K562 (cell line): ENCODE measurements around the gene EFCAB12. TPM values are rescaled to one million over a fixed set of nuclear protein-coding genes. Genes with fewer than 3 reads are reported as not detected.

Source experiments
- ATAC-seq: fragments of 200-7000 bp; cut with Tn5 transposase; 3 replicates; pipeline ENCODE4 v1.9.1; 2020; ENCODE audit warnings: moderate library complexity
- BruUV-seq: library from RNA; stranded (reverse); fragments of 400-500 nt; replicated peaks from 2 replicates; lab custom pipeline; 2021; lab: Mats Ljungman, UMichigan
- CTCF ChIA-PET: fragments of 300-600 bp; formaldehyde crosslinking; extraction: SDS; loops from one replicate; lab custom pipeline; 2021; ENCODE audit warnings: low intra/inter-chr PET ratio; lab: Yijun Ruan, JAX
- POLR2A ChIA-PET: fragments of 300-600, 350-650 bp; sonication (Branson Sonifier 250); formaldehyde crosslinking; extraction: SDS; loops from one replicate; lab custom pipeline; 2021; ENCODE audit warnings: antibody characterized with exemption, inconsistent platforms; lab: Yijun Ruan, JAX
- DNase-seq, 4 experiments: peaks; one replicate each; pipeline versions ENCODE4 v3.0.0 to v3.0.0-alpha.2; 2011 to 2018; ENCODE audit warnings: low spot score in 3 of 4, mixed read lengths in 3 of 4; ENCODE audit errors: extremely low read depth in 1 of 4
- FAIRE-seq: peaks from 2 replicates; lab custom pipeline; 2011; peaks lifted over from hg19 to GRCh38; lab: Jason Lieb, UNC
- H2AFZ ChIP-seq: 2 replicates; pipeline ENCODE4 v1.6.0; 2011; ENCODE audit warnings: low read depth, low read length, control low read depth, inconsistent platforms
- H3K27ac ChIP-seq: fragments of 200-600 bp; 3 replicates; pipeline ENCODE4 v1.8.0; 2011; ENCODE audit warnings: low read depth, mild to moderate bottlenecking, control low read depth, inconsistent platforms, low read length, moderate library complexity, mixed read lengths; ENCODE audit errors: extremely low read depth
- H3K27me3 ChIP-seq, 2 experiments: fragments of 300-600 bp in 1 of 2; 2 replicates in 1 of 2; 3 replicates in 1 of 2; pipeline versions ENCODE4 v1.6.0 to v1.8.0; 2011; ENCODE audit warnings: inconsistent platforms in 2 of 2, low read length in 2 of 2, mild to moderate bottlenecking in 1 of 2, mixed read lengths in 1 of 2, moderate library complexity in 1 of 2; ENCODE audit not compliant: control insufficient read depth in 2 of 2, insufficient read depth in 2 of 2
- H3K36me3 ChIP-seq: fragments of 300-600 bp; 3 replicates; pipeline ENCODE4 v1.8.0; 2011; ENCODE audit warnings: mild to moderate bottlenecking, low read length, inconsistent platforms; ENCODE audit not compliant: control insufficient read depth, insufficient read depth
- H3K4me1 ChIP-seq, 2 experiments: fragments of 200-600 bp in 1 of 2; replicated peaks in 1 of 2; 2 replicates in 1 of 2; 3 replicates in 1 of 2; pipeline versions ENCODE4 v1.5.1 to v1.8.0; 2011; ENCODE audit warnings: inconsistent platforms in 2 of 2, low read length in 2 of 2, mild to moderate bottlenecking in 1 of 2, mixed read lengths in 1 of 2, moderate library complexity in 1 of 2; ENCODE audit not compliant: control insufficient read depth in 2 of 2, insufficient read depth in 2 of 2
- H3K4me2 ChIP-seq: 2 replicates; pipeline ENCODE4 v1.6.1; 2011; ENCODE audit warnings: low read length, control low read depth, inconsistent platforms, mixed read lengths; ENCODE audit not compliant: insufficient read depth
- H3K4me3 ChIP-seq: fragments of 200-600 bp; sonication (generic), shearing (Covaris generic); 2 replicates; pipeline ENCODE4 v1.5.1; 2016; ENCODE audit warnings: control low read depth, inconsistent platforms
- H3K79me2 ChIP-seq: fragments of 200-600 bp; 3 replicates; pipeline ENCODE4 v1.8.0; 2011; ENCODE audit warnings: low read length, inconsistent platforms; ENCODE audit not compliant: control insufficient read depth, insufficient read depth
- H3K9ac ChIP-seq, 2 experiments: 2 replicates each; pipeline versions ENCODE4 v1.6.0 to v1.6.1; 2011; ENCODE audit warnings: low read depth in 2 of 2, low read length in 2 of 2, control low read depth in 1 of 2, inconsistent platforms in 1 of 2, mild to moderate bottlenecking in 1 of 2, mixed read lengths in 1 of 2; ENCODE audit not compliant: insufficient read depth in 1 of 2
- H3K9me1 ChIP-seq: one replicate; pipeline ENCODE4 v1.6.0; 2011; ENCODE audit warnings: inconsistent platforms, mild to moderate bottlenecking, low read length, moderate library complexity; ENCODE audit not compliant: control insufficient read depth, insufficient read depth
- H3K9me3 ChIP-seq: replicated peaks from 2 replicates; pipeline ENCODE4 v1.5.1; 2011; ENCODE audit warnings: low read depth, low read length, inconsistent platforms; ENCODE audit not compliant: control insufficient read depth, insufficient read depth
- H4K20me1 ChIP-seq: replicated peaks from 2 replicates; pipeline ENCODE4 v1.6.1; 2011; ENCODE audit warnings: low read length, inconsistent platforms, mixed read lengths; ENCODE audit not compliant: control insufficient read depth, insufficient read depth
- EGR1 ChIP-seq: fragments of 450-650 bp; conservative IDR thresholded peaks from 2 replicates; pipeline ENCODE4 v1.6.1; 2017; ENCODE audit warnings: mild to moderate bottlenecking
- ZNF121 ChIP-seq: sonication (generic); formaldehyde crosslinking; conservative IDR thresholded peaks from 2 replicates; pipeline ENCODE4 v1.8.0; 2022; ENCODE audit warnings: missing genetic modification reagents
- whole genome bisulfite sequencing: fragments of 100-300 bp; shearing (Covaris generic); methylation state at CpG from one replicate; pipeline ENCODE4 v1.1.6; 2016; ENCODE audit warnings: low coverage, mixed read lengths; ENCODE audit not compliant: insufficient coverage; ENCODE audit errors: missing lambda C conversion rate; 5-methylcytosine and 5-hydroxymethylcytosine counted together
- in situ Hi-C: fragments of 300-500 bp; cut with MboI; formaldehyde crosslinking; loops from 4 replicates; pipeline ENCODE4 v1.15.0; 2018; ENCODE audit warnings: inconsistent platforms, mixed read lengths
- intact Hi-C: fragments of 100-400 bp; cut with micrococcal nuclease; formaldehyde crosslinking; loops from 2 replicates; pipeline ENCODE4 v1.14.2; 2022
- polyA plus RNA-seq, 8 experiments: library from polyadenylated mRNA; depleted of rRNA in 4 of 8; stranded (reverse) in 5 of 8; unstranded in 3 of 8; fragments of >200 nt; fragmentation: Nextera tagmentation in 2 of 8; fragmentation: Illumina TruSeq in 1 of 8; extraction: Ambion mirVana in 2 of 8; extraction: Trizol in 1 of 8; gene quantifications; 2 replicates each; pipeline versions ENCODE4 v1.2.1 to v1.2.3, GENCODE V29; 2011 to 2014; ENCODE audit warnings: inconsistent platforms in 1 of 8, missing spikeins in 1 of 8
- total RNA-seq, 7 experiments: library from RNA; depleted of rRNA in 6 of 7; stranded (reverse); fragments of >200 nt in 6 of 7; fragmentation: Illumina TruSeq in 2 of 7; extraction: Trizol in 2 of 7; gene quantifications; 2 replicates each; pipeline versions ENCODE4 v1.2.1 to v1.2.3, GENCODE V29; 2011 to 2021; ENCODE audit warnings: low replicate concordance in 1 of 7
- TF ChIP-seq, protein P1 (sequence below): sonication (generic); formaldehyde crosslinking; IDR thresholded peaks from 2 replicates; pipeline ENCODE4 v1.8.0; 2022; ENCODE audit warnings: missing genetic modification reagents, mild to moderate bottlenecking, borderline replicate concordance
- TF ChIP-seq, protein P2 (sequence below): sonication (generic); formaldehyde crosslinking; IDR thresholded peaks from 2 replicates; pipeline ENCODE4 v1.8.0; 2022; ENCODE audit warnings: mild to moderate bottlenecking, missing genetic modification reagents
- TF ChIP-seq, protein P3 (sequence below): sonication (generic); formaldehyde crosslinking; IDR thresholded peaks from 2 replicates; pipeline ENCODE4 v1.8.1; 2023; ENCODE audit warnings: mild to moderate bottlenecking, missing genetic modification reagents

EFCAB12 gene
- total and polyA plus RNA-seq, 9 of the 15 experiments (the other 6 are each of a cell fraction or from before 2014, with no cell fraction given) = 0.08 to 0.95 (median 0.56) TPM; not detected in 1

DNA sequence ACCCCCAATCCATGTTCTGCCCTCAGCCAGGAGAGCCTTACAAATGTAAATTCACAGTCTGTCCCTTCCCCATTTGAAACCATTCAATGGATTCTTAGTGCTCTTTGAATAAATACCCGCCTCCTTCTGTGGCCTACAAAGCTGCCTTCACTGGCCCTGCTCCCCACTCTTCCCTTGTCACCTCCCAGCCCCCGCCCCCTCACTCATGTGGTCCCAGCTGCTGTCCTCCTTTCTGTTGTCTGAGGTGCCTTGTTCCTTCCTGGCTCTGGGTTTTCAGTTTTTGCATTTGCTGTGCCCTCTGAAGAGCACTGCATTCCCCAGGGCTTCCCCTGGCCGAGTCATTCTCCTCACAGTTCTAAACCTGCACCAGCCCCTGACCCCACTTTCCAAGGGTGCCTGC, 3.2 kb downstream of the EFCAB12 start:
- no peak for ATAC-seq
- H3K27ac ChIP-seq = no peak overlapping the region
- H4K20me1 ChIP-seq = no peaks in the 10 kb centered on the region
- no peak for FAIRE-seq
- TF ChIP-seq ZNF121 (no peak), EGR1 (peak; percentile 40; the same call in 1 of the 2 replicates)
- TF ChIP-seq, protein P1, sequence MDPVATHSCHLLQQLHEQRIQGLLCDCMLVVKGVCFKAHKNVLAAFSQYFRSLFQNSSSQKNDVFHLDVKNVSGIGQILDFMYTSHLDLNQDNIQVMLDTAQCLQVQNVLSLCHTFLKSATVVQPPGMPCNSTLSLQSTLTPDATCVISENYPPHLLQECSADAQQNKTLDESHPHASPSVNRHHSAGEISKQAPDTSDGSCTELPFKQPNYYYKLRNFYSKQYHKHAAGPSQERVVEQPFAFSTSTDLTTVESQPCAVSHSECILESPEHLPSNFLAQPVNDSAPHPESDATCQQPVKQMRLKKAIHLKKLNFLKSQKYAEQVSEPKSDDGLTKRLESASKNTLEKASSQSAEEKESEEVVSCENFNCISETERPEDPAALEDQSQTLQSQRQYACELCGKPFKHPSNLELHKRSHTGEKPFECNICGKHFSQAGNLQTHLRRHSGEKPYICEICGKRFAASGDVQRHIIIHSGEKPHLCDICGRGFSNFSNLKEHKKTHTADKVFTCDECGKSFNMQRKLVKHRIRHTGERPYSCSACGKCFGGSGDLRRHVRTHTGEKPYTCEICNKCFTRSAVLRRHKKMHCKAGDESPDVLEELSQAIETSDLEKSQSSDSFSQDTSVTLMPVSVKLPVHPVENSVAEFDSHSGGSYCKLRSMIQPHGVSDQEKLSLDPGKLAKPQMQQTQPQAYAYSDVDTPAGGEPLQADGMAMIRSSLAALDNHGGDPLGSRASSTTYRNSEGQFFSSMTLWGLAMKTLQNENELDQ (CRISPR knock-in tag) = no peak
- TF ChIP-seq, protein P2, sequence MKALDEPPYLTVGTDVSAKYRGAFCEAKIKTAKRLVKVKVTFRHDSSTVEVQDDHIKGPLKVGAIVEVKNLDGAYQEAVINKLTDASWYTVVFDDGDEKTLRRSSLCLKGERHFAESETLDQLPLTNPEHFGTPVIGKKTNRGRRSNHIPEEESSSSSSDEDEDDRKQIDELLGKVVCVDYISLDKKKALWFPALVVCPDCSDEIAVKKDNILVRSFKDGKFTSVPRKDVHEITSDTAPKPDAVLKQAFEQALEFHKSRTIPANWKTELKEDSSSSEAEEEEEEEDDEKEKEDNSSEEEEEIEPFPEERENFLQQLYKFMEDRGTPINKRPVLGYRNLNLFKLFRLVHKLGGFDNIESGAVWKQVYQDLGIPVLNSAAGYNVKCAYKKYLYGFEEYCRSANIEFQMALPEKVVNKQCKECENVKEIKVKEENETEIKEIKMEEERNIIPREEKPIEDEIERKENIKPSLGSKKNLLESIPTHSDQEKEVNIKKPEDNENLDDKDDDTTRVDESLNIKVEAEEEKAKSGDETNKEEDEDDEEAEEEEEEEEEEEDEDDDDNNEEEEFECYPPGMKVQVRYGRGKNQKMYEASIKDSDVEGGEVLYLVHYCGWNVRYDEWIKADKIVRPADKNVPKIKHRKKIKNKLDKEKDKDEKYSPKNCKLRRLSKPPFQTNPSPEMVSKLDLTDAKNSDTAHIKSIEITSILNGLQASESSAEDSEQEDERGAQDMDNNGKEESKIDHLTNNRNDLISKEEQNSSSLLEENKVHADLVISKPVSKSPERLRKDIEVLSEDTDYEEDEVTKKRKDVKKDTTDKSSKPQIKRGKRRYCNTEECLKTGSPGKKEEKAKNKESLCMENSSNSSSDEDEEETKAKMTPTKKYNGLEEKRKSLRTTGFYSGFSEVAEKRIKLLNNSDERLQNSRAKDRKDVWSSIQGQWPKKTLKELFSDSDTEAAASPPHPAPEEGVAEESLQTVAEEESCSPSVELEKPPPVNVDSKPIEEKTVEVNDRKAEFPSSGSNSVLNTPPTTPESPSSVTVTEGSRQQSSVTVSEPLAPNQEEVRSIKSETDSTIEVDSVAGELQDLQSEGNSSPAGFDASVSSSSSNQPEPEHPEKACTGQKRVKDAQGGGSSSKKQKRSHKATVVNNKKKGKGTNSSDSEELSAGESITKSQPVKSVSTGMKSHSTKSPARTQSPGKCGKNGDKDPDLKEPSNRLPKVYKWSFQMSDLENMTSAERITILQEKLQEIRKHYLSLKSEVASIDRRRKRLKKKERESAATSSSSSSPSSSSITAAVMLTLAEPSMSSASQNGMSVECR (CRISPR knock-in tag) = no peak
- TF ChIP-seq, protein P3, sequence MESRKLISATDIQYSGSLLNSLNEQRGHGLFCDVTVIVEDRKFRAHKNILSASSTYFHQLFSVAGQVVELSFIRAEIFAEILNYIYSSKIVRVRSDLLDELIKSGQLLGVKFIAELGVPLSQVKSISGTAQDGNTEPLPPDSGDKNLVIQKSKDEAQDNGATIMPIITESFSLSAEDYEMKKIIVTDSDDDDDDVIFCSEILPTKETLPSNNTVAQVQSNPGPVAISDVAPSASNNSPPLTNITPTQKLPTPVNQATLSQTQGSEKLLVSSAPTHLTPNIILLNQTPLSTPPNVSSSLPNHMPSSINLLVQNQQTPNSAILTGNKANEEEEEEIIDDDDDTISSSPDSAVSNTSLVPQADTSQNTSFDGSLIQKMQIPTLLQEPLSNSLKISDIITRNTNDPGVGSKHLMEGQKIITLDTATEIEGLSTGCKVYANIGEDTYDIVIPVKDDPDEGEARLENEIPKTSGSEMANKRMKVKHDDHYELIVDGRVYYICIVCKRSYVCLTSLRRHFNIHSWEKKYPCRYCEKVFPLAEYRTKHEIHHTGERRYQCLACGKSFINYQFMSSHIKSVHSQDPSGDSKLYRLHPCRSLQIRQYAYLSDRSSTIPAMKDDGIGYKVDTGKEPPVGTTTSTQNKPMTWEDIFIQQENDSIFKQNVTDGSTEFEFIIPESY = no peak
- TF ChIP-seq, all 486 proteins: peak for 1
- no peaks in the 10 kb centered on the region for H3K9me3 ChIP-seq
- H3K9me1 ChIP-seq = no peaks in the 10 kb centered on the region
- peak in 1 of 4 experiments; percentile 24 for DNase-seq
- WGBS = 39% methylated on average over 3 of the region's 3 CpGs
- POLR2A ChIA-PET = interaction anchor here (1.0 to 6.2 kb wide), 3 partner anchors 9 to 15 kb away, joined by 3 to 67 read pairs (median 26); partner anchors contain the start of genes IFT122 and MBD4
- H3K4me1 ChIP-seq = peaks cover 28 to 31% of the 10 kb centered on the region in 2 experiments; a peak in 4 of 5 replicates
- CTCF ChIA-PET = no interaction called here
- BruUV-seq = no TSS peak
- H3K9ac ChIP-seq = peak overlapping the region in 1 of 2 experiments; percentile 62; a peak in 1 of 4 replicates
- no peaks in the 10 kb centered on the region for H3K27me3 ChIP-seq
- H2AFZ ChIP-seq = peak overlapping the region; percentile 54; the same call in 1 of the 2 replicates
- intact Hi-C loops = no loop called here
- no peak overlapping the region for H3K4me2 ChIP-seq
- no peaks in the 10 kb centered on the region for H3K79me2 ChIP-seq
- H3K4me3 ChIP-seq = no peak overlapping the region
- H3K36me3 ChIP-seq = peaks cover 14% of the 10 kb centered on the region; the same call in 2 of the 3 replicates
- in situ Hi-C loops = no loop called here
